Stimulated activated CD4-positive, alpha-beta T cell treated with anti-CD3 and anti-CD28 coated beads, TNF-alpha, amount 100 ng/mL, for 1 hour (primary cell): ENCODE measurements around the gene GPR63.

Experiments used
- DNase-seq, 3 donors: peaks; one replicate each; pipeline ENCODE4 v3.0.0-alpha.2; 2020; ENCODE audit warnings: low read depth in 3 of 3, low spot score in 1 of 3

Gene GPR63

DNA sequence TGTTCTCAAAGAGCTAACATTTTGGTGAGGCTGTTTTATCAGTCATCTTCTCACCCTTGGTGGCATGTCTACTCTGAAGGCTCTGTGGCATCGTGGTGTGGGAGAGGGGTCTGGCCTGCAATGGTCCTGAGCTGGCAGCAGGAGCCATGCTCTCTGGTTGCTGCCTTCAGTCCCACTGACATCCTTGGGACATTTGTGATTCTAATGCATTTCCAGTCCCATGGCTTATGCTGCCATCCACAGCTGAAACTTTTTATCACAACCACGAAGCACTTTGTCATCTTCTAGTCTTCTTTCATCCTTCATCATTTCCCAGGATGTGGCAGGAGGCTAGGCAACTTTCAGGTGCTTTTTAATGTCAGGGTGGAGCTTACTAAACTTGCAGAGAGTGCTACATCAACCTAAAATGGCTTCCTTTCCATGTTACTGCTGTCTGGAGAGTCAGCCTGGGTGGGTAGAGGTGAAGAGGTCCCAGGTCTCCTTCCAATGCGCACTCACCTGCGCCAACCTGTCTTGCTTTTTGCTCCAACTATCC is 77.1 kb downstream of the GPR63 start:
- DNase-seq = no peak

- DNase-seq = no peak
Observed at GRCh38 chr6:96755096-96755495, 82.2 kb downstream of the GPR63 start.

DNA sequence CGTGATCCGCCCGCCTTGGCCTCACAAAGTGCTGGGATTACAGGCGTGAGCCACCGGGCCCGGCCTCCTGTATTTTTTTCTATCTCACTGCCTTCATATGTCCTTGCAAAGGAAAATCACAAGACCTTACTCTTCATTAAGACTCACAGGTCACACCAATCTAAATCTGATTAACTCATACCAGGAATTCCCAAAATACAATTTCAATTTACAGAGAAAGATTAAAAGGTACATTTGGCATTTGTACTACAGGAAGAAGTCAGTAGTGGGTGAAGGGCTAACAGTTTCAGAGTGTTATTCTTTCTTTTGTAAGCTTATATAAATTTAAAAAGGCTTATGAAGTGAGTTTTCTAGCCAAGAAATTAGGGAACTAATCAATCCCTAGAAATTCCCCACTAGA is 87.4 kb downstream of the GPR63 start:
- no peak for DNase-seq
